Measurements from ENCODE around the gene IQSEC1.
"Not testable (repeated sequence)": the region's sequence is repeated elsewhere in the genome, so short reads cannot be mapped to it uniquely, and the experiment has no call there.

Gene IQSEC1

GRCh38 chr3:12870942-12871341 is 202.3 kb downstream of the IQSEC1 start:
- DNase-seq (ENCODE audit: low spot score) = peak; percentile 89

GRCh38 chr3:12869035-12869621 is 204.1 kb downstream of the IQSEC1 start:
- no peak for DNase-seq (ENCODE audit: low spot score)

DNA sequence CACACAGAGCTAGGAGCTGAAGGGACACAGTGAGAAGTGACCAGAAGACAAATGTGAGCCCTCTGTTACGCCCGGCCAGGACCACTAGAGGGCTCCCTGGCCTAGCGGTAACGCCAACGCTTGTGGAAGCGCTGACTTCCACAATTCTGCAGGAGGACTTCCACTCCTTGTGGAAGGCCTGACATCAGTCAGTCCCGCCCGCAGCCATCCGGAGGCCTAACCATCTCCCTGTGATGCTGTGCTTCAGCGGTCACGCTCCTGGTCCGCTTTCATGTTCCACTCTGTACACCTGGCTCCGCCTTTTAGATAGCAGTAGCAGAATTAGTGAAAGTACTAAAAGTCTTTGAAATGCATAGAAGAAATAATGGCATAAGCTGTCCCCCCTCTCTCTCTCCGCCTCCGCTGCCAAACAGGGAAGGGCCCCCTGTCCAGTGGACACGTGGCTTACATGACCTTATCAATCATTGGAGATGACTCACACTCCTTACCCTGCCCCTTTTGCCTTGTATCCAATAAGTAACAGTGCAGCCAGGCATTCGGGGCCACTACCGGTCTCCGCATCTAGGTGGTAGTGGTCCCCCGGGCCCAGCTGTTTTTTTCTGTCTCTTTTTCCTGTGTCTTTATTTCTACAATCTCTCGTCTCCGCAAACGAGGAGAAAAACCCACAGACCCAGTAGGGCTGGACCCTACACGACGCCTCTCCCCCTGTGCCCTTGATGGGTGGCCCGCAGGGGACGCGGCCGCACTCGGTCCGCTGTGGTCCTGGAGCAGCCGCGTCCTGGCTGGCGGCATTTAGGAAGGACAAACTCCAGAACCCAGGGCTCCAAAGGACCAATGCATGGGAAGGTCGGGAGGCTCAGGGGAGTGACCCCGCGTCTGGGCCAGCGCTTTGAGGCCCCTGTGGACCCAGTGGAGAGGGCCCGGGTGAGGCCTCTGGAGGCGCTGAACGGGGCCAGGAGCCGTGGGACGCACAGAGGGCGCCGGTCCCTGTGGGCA is 204.9 kb downstream of the IQSEC1 start:
- peak; percentile 91 for DNase-seq (ENCODE audit: low spot score)

DNA sequence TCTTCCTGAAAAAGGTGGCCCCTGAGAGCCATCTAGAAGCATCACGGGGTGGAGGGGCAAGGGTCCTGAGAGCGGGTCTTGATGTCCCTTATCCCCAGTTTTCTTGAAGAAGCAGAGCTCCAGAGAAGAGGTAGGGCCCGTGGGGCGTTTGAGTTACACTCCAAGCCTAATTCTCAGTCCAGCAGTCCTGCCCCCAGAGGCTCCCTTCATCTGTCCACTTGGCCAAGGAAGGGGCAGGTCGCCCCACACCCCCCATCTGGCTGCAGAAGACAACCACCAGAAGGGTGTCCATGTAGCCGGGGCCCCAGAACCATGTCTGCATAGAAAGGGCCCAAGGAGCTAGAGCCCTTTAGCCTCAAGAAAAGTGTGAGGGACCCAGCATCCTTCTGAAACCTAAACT is 206.4 kb downstream of the IQSEC1 start:
- no peak for DNase-seq (ENCODE audit: low spot score)

DNA sequence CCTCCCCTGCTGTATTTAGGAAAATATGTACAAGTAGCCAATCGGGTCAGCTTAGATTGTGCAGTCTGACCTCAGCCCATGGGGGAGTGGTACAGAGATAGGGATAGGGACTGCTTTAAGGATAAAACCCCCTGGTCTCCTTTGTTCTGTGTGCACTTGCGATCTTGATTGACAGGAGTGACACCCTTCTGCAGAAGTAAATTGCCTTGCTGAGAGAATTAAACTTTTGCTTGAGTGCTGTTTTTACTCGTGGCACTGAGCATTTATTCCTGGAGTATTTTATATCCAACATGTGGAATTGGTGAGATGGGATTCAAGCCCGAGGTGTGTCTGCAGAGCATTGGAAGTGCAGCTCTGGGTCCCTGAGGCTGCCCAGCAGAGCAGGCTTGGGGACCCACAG is 208.0 kb downstream of the IQSEC1 start:
- no peak for DNase-seq (ENCODE audit: low spot score)

DNA sequence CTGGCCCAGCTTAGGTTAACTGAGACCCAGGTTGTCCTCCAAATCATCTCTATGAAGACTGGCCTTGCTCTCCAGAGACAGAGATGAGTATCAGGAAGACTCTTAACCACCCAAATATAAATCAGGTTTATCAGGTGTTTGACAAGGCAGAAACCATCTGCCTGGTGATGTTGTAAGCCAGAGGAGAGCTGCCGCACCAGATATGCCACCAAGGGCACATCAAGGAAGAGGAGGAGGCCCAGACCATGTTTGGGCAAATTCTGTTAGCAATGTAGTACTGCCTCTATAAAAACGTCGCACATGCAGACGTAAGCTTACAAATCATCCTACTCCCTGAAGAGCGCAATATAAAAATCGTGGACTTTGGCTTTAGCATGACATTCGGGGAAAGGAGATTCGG is 210.8 kb downstream of the IQSEC1 start:
- no peak for DNase-seq (ENCODE audit: low spot score)

DNA sequence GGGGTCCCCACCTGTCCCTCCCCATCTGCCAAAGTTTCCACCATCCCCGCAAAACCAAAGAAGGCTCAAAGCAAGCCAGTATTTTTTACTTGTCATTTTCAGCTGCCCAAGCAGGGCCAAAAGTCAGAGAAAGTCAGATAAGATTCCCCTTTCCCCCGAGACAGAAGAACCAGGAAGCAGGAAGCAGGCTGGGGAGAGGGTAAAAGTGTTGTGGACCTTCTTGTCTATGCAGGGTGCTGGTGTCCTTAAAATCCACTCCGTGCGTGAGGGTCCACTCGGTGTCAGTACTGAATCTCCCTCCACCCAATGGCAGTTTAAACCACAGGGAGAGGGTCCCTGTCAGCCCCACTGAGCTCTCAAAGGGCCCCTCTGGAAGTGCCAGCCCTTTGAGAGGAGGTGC is 211.6 kb downstream of the IQSEC1 start:
- DNase-seq (ENCODE audit: low spot score) = no peak

- no peak for DNase-seq (ENCODE audit: low spot score)
Measured at GRCh38 chr3:12859840-12860239, 213.4 kb downstream of the IQSEC1 start.

DNA sequence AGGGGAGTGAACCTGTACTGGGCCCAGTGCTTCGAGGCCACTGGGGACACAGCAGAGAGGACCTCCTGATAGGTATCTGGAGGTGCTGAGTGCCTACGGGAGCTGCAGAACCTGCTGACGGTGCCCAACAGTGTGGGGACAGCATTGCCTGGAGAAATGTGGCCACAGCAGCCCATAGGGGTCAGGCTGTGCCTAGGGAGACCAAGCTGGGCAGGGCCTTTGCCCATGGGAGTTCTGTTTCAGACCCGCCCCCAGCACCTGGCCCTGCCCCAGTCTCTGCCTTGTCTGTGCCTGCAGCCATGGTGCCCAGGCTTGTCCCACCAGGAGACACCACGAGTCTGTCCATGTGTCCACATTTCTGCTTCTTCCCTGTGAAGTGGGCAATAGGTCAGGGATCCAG is 216.6 kb downstream of the IQSEC1 start:
- no peak for DNase-seq (ENCODE audit: low spot score)

DNA sequence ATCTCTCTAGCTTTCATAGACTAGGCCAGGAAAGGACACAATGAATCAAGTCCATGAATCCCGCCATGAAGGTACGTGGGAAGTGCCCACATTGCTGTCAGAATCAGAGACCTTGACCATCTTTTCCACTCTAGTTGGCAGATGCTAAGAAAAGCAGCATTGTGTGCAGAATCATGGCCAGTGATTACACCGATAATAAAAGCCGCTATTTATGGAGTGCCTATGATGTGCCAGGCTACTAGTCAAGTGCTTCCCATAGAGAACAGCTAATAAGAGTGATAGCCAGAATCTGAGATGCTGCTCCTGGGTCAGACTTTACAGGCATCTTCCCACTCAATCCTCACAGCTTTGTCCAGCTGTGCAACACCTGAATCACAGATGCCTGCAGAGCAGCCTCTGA is 218.7 kb downstream of the IQSEC1 start:
- DNase-seq (ENCODE audit: low spot score) = no peak

DNA sequence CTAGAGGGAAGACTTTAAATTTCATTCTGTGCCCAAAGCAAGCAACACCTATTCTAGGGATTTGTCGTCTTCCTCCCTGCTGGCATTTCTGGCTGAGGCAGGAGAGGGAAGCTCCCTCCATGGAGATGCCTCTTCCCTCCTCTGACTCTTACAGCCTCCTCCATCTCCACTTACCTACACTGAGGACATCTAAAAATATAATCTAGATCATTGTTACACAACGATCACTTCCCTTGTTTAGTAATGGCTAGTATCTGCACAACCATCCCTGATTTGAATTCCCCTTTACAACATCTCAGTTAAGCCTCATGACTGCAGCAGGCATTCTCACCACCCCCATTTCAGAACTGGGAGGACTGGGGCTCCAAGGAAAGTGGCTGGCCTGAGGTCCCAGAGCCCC is 219.4 kb downstream of the IQSEC1 start:
- not testable (repeated sequence) for DNase-seq (ENCODE audit: low spot score)

DNA sequence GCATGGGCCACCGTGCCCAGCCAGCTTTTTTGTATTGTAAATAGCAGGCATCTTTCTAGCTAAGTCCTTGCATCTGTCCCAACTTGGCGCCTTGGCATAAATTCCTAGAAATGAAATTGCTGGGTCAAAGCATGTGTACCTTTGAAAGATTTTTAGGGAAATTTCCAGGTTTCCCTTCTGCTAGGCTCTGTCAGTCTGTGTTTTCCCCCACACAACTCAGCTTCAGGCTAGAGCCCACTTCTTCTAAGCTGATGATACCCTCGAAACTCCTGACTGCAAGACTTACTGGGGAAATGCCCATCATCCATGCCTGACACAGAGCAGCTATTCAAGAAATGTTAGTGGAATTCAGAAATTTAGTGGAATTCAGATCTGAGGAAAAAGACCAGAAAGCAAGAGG is 221.0 kb downstream of the IQSEC1 start:
- DNase-seq (ENCODE audit: low spot score) = no peak
